Measurements from ENCODE around the gene RSPRY1.
"Not testable (repeated sequence)": the region's sequence is repeated elsewhere in the genome, so short reads cannot be mapped to it uniquely, and the experiment has no call there.

Gene RSPRY1

GRCh38 chr16:57273826-57274225 is 87.7 kb downstream of the RSPRY1 start:
- no peak for DNase-seq

GRCh38 chr16:57275946-57276345 is 89.8 kb downstream of the RSPRY1 start:
- DNase-seq: not testable (repeated sequence)

- no peak for DNase-seq
These were observed 90.5 kb downstream of the RSPRY1 start for GRCh38 chr16:57276596-57276995.

GRCh38 chr16:57277586-57277985 is 91.5 kb downstream of the RSPRY1 start:
- DNase-seq: no peak

- DNase-seq: no peak
These were observed 92.4 kb downstream of the RSPRY1 start for GRCh38 chr16:57278494-57278893.

- DNase-seq: no peak
These were observed 93.9 kb downstream of the RSPRY1 start for GRCh38 chr16:57279780-57280638.

GRCh38 chr16:57281791-57282190 is 95.7 kb downstream of the RSPRY1 start:
- no peak for DNase-seq

GRCh38 chr16:57282510-57283213 is 96.5 kb downstream of the RSPRY1 start:
- DNase-seq: no peak

- DNase-seq: no peak
These were observed 97.3 kb downstream of the RSPRY1 start for GRCh38 chr16:57283214-57283958.

- DNase-seq: no peak
These were observed 97.8 kb downstream of the RSPRY1 start for GRCh38 chr16:57283959-57284208.

GRCh38 chr16:57284209-57284951 is 98.3 kb downstream of the RSPRY1 start, which contains the start of gene PLLP:
Gene PLLP, minus strand, starts transcription at chr16:57284672. Its CDS starts 132 bp downstream, at chr16:57284540.
- no peak for DNase-seq

- DNase-seq: no peak
These were observed 98.8 kb downstream of the RSPRY1 start for GRCh38 chr16:57284952-57285363.

- no peak for DNase-seq
These were observed 99.2 kb downstream of the RSPRY1 start for GRCh38 chr16:57285379-57285778.

GRCh38 chr16:57289391-57290257 is 103.5 kb downstream of the RSPRY1 start:
- DNase-seq: no peak

All from COR-L47 (cell line).